ENCODE results near the gene A4GALT. TPM values are rescaled to one million over a fixed set of nuclear protein-coding genes. Genes with fewer than 3 reads are reported as not detected.

Gene A4GALT
- total and polyA plus RNA-seq, 2 experiments from 2014 or later, result 7.0 to 16.2 TPM

DNA sequence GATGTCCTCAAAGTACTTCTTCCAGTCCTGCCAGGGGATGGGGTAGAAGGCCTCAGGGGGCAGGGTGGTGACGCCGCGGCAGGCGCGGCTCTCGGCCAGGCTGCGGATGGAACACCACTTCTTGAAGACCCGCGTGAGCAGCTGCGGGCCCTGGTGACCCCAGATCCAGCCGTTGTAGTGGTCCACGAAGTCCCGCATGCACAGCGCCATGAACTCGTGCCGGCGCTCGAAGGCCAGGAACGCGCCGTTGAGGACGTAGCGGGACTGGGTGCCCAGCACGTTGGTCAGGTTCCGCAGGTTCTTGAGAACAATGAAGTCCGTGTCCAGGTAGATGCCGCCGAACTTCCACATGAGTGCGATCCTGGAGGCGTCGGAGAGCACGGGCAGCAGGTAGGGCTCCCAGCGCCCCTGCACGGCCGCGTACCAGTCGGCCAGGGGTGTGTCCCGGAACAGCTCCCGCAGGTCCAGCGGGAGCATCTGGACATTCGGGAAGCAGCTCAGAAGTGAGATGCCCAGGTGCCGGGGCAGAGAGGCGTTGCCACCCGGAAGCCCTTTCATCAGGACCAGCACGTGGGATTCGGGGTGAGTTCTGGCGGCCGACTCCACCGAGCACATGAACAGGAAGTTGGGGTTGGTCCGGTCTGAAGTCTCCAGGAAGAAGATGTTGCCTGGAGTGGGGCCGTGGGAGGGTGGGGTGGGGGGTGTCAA lies 27.5 kb downstream of the A4GALT start:
- no peaks in the 10 kb centered on the region; the same call in 1 of the 2 replicates for H3K36me3 ChIP-seq (ENCODE audit: insufficient read depth)
- H3K27ac ChIP-seq (ENCODE audit: low read depth), result no peak overlapping the region
- no peaks in the 10 kb centered on the region for H3K27me3 ChIP-seq (ENCODE audit: insufficient read depth)
- H3K4me1 Mint-ChIP-seq, result peaks cover 14% of the 10 kb centered on the region
- no peaks in the 10 kb centered on the region for H3K9me3 Mint-ChIP-seq
- no peaks in the 10 kb centered on the region; the same call in 2 of the 3 replicates for H3K36me3 Mint-ChIP-seq (ENCODE audit: low read depth)
- no peak overlapping the region for H2AFZ ChIP-seq
- peaks cover 7% of the 10 kb centered on the region for H3K4me1 ChIP-seq (ENCODE audit: insufficient read depth)
- ATAC-seq (no peak), DNase-seq (ENCODE audit: low spot score) (no peak)
- H4K20me1 ChIP-seq (replicated peaks; ENCODE audit: insufficient read depth), result no peaks in the 10 kb centered on the region
- H3K27ac Mint-ChIP-seq, result no peak overlapping the region
- no peak overlapping the region for H3K4me3 ChIP-seq
- H3K9me2 ChIP-seq (ENCODE audit: insufficient read depth), result no peaks in the 10 kb centered on the region
- peaks cover 1% of the 10 kb centered on the region for H3K27me3 Mint-ChIP-seq (ENCODE audit: insufficient read depth, low read depth, poor library complexity)
- no peak overlapping the region for H3K4me2 ChIP-seq
- H3K79me2 ChIP-seq (replicated peaks; ENCODE audit: insufficient read depth), result no peaks in the 10 kb centered on the region
- no peaks in the 10 kb centered on the region for H3F3A ChIP-seq (replicated peaks; ENCODE audit: low read depth)
- TF ChIP-seq, protein P1, sequence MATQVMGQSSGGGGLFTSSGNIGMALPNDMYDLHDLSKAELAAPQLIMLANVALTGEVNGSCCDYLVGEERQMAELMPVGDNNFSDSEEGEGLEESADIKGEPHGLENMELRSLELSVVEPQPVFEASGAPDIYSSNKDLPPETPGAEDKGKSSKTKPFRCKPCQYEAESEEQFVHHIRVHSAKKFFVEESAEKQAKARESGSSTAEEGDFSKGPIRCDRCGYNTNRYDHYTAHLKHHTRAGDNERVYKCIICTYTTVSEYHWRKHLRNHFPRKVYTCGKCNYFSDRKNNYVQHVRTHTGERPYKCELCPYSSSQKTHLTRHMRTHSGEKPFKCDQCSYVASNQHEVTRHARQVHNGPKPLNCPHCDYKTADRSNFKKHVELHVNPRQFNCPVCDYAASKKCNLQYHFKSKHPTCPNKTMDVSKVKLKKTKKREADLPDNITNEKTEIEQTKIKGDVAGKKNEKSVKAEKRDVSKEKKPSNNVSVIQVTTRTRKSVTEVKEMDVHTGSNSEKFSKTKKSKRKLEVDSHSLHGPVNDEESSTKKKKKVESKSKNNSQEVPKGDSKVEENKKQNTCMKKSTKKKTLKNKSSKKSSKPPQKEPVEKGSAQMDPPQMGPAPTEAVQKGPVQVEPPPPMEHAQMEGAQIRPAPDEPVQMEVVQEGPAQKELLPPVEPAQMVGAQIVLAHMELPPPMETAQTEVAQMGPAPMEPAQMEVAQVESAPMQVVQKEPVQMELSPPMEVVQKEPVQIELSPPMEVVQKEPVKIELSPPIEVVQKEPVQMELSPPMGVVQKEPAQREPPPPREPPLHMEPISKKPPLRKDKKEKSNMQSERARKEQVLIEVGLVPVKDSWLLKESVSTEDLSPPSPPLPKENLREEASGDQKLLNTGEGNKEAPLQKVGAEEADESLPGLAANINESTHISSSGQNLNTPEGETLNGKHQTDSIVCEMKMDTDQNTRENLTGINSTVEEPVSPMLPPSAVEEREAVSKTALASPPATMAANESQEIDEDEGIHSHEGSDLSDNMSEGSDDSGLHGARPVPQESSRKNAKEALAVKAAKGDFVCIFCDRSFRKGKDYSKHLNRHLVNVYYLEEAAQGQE (IDR thresholded peaks at IDR 0.05; ENCODE audit: unreplicated experiment), result no peak
- TF ChIP-seq, protein P2, sequence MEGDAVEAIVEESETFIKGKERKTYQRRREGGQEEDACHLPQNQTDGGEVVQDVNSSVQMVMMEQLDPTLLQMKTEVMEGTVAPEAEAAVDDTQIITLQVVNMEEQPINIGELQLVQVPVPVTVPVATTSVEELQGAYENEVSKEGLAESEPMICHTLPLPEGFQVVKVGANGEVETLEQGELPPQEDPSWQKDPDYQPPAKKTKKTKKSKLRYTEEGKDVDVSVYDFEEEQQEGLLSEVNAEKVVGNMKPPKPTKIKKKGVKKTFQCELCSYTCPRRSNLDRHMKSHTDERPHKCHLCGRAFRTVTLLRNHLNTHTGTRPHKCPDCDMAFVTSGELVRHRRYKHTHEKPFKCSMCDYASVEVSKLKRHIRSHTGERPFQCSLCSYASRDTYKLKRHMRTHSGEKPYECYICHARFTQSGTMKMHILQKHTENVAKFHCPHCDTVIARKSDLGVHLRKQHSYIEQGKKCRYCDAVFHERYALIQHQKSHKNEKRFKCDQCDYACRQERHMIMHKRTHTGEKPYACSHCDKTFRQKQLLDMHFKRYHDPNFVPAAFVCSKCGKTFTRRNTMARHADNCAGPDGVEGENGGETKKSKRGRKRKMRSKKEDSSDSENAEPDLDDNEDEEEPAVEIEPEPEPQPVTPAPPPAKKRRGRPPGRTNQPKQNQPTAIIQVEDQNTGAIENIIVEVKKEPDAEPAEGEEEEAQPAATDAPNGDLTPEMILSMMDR (conservative IDR thresholded peaks at IDR 0.05; ENCODE audit: low read depth in 2 of 2), result no peak
- TF ChIP-seq EZH2 (IDR thresholded peaks at IDR 0.05; ENCODE audit: low read depth, unreplicated experiment) (no peak), STAT1 (IDR thresholded peaks at IDR 0.05; ENCODE audit: unreplicated experiment) (no peak), NANOG (IDR thresholded peaks at IDR 0.05; ENCODE audit: borderline replicate concordance) (no peak), JUNB (IDR thresholded peaks at IDR 0.05; ENCODE audit: unreplicated experiment) (no peak), EZH2phosphoT487 (IDR thresholded peaks at IDR 0.05; ENCODE audit: unreplicated experiment) (no peak)
- no peak overlapping the region for H3K4me3 Mint-ChIP-seq

DNA sequence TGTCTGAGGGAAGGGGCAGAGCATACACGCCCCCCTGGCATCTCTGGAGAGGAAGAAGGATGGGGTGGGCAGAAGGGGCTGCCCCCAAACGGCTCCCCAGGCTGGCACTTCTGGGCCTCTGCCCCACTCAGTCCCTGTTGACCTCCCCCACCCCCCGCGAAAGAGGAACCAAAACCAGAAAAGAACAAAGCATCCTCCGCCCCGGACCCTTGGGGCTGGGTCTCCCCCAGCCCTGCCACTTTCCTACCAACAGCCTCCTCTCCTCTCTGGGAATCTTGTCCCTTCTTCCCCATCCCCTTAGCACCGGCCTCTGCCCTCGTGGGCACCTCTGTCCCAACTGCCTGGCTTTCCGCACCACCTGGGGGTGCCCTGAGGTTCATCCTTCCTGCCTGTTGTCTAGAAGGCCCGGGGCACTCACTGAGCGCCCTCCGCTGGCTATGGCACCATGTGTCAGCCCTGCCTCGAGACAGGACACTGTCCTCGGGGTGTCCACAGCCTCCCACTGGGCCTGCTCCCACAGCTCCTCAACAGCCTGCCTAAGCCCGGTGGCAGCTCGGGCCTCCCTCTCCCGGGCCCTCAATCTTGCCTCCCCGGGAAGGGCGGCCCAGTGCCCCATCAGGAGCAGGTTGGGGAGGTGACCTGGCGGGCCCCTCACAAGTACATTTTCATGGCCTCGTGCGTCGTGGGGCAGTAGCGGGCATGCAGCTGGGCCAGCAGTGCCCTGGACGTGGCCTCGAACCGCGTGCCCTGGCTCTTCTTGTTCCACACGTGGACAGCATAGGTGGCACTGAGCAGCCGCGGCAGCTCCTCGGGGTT lies 28.2 kb downstream of the A4GALT start:
- H3F3A ChIP-seq (replicated peaks; ENCODE audit: low read depth), result no peaks in the 10 kb centered on the region
- H3K9me2 ChIP-seq (ENCODE audit: insufficient read depth), result no peaks in the 10 kb centered on the region
- H3K4me2 ChIP-seq, result no peak overlapping the region
- no peaks in the 10 kb centered on the region; the same call in 2 of the 3 replicates for H3K36me3 Mint-ChIP-seq (ENCODE audit: low read depth)
- peak; percentile 45 for DNase-seq (ENCODE audit: low spot score)
- H3K27me3 ChIP-seq (ENCODE audit: insufficient read depth), result no peaks in the 10 kb centered on the region
- H3K4me1 Mint-ChIP-seq, result peaks cover 15% of the 10 kb centered on the region
- no peaks in the 10 kb centered on the region; the same call in 1 of the 2 replicates for H3K36me3 ChIP-seq (ENCODE audit: insufficient read depth)
- peak; percentile 59 for ATAC-seq
- H3K4me1 ChIP-seq (ENCODE audit: insufficient read depth), result peaks cover 8% of the 10 kb centered on the region
- H3K27ac Mint-ChIP-seq, result no peak overlapping the region
- H3K79me2 ChIP-seq (replicated peaks; ENCODE audit: insufficient read depth), result no peaks in the 10 kb centered on the region
- H4K20me1 ChIP-seq (replicated peaks; ENCODE audit: insufficient read depth), result no peaks in the 10 kb centered on the region
- no peak overlapping the region for H2AFZ ChIP-seq
- H3K9me3 Mint-ChIP-seq, result no peaks in the 10 kb centered on the region
- no peak overlapping the region for H3K4me3 ChIP-seq
- no peak overlapping the region for H3K4me3 Mint-ChIP-seq
- no peak overlapping the region for H3K27ac ChIP-seq (ENCODE audit: low read depth)
- TF ChIP-seq POLR2AphosphoS5 (IDR thresholded peaks at IDR 0.05; ENCODE audit: low read depth), result no peak
- TF ChIP-seq, protein P2 (conservative IDR thresholded peaks at IDR 0.05; ENCODE audit: low read depth in 2 of 2), result peak; percentile 36 to 62
- peaks cover 1% of the 10 kb centered on the region for H3K27me3 Mint-ChIP-seq (ENCODE audit: insufficient read depth, low read depth, poor library complexity)
